ENCODE data around the gene ZFAND2A. TPM values are rescaled to one million over a fixed set of nuclear protein-coding genes. Genes with fewer than 3 reads are reported as not detected.
"Not testable (repeated sequence)": the region's sequence is repeated elsewhere in the genome, so short reads cannot be mapped to it uniquely, and the experiment has no call there.

ZFAND2A gene
- total RNA-seq, 1 experiment from 2014 or later, result 13.7 TPM

DNA sequence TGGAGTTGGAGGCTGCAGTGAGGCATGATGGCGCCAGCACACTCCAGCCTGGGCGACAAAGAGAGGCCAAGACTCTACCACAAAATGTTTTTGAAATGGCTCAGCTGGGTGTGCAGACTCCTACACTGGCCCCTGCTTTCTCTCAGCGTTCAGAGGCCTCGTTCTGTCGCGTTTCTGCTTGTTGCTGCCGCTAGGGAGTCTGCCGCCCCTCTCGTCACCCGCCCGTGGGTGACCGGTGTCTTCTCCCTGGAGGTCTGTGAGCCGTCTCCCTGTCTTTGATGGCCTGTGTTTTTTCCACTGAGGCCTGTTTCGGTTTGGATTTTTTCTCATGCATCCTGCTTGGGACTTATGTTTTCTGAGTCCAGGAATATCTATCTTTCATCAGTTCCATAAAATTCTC lies 49.1 kb upstream of the ZFAND2A start:
- DNase-seq, result no peak
- no peaks in the 10 kb centered on the region for H3K79me1 ChIP-seq (ENCODE audit: insufficient read depth, low read depth, low read length, poor library complexity, severe bottlenecking)
- H2BK12ac ChIP-seq (ENCODE audit: insufficient read length, low read depth, low read length), result no peak overlapping the region
- Mint-ChIP-seq H3K4me3 (no peak overlapping the region), H3K9me3 (no peaks in the 10 kb centered on the region), H3K4me1 (no peaks in the 10 kb centered on the region), H3K27me3 (ENCODE audit: low read depth) (peaks cover 33% of the 10 kb centered on the region), H3K36me3 (ENCODE audit: insufficient read depth in 1 of 3, low read depth in 3 of 3) (no peaks in the 10 kb centered on the region), H3K27ac (no peak overlapping the region)
- H3K79me2 ChIP-seq (ENCODE audit: insufficient read depth, low read length), result no peaks in the 10 kb centered on the region
- no peak overlapping the region for H3K4me2 ChIP-seq (ENCODE audit: insufficient read depth, insufficient read length, low read length)
- H3K9me3 ChIP-seq (ENCODE audit: control insufficient read depth, low read depth, low read length), result no peaks in the 10 kb centered on the region
- no peaks in the 10 kb centered on the region for H4K20me1 ChIP-seq (ENCODE audit: control insufficient read depth, insufficient read depth, insufficient read length)
- no peak overlapping the region for H3T11ph ChIP-seq (ENCODE audit: low read length)
- no peaks in the 10 kb centered on the region for H3K27me3 ChIP-seq (ENCODE audit: insufficient read depth, low read length)
- no peak overlapping the region for H2BK120ac ChIP-seq (ENCODE audit: low read depth, low read length, poor library complexity, severe bottlenecking)
- no peak overlapping the region for H4K8ac ChIP-seq (replicated peaks; ENCODE audit: insufficient read length, low read depth, low read length)
- no peak overlapping the region for H4K91ac ChIP-seq (ENCODE audit: insufficient read length, low read depth, low read length)
- no peak overlapping the region for H3K9ac ChIP-seq (ENCODE audit: extremely low read depth, insufficient read length, low read length)
- TF ChIP-seq, protein P1, sequence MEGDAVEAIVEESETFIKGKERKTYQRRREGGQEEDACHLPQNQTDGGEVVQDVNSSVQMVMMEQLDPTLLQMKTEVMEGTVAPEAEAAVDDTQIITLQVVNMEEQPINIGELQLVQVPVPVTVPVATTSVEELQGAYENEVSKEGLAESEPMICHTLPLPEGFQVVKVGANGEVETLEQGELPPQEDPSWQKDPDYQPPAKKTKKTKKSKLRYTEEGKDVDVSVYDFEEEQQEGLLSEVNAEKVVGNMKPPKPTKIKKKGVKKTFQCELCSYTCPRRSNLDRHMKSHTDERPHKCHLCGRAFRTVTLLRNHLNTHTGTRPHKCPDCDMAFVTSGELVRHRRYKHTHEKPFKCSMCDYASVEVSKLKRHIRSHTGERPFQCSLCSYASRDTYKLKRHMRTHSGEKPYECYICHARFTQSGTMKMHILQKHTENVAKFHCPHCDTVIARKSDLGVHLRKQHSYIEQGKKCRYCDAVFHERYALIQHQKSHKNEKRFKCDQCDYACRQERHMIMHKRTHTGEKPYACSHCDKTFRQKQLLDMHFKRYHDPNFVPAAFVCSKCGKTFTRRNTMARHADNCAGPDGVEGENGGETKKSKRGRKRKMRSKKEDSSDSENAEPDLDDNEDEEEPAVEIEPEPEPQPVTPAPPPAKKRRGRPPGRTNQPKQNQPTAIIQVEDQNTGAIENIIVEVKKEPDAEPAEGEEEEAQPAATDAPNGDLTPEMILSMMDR (conservative IDR thresholded peaks at IDR 0.05), result no peak
- no peak overlapping the region for H2BK5ac ChIP-seq (ENCODE audit: insufficient read length, low read length)
- H3K14ac ChIP-seq (ENCODE audit: insufficient read depth, low read length), result no peak overlapping the region
- no peaks in the 10 kb centered on the region for H3K4me1 ChIP-seq (ENCODE audit: insufficient read depth, low read length)
- no peak overlapping the region for H4K5ac ChIP-seq (ENCODE audit: insufficient read length, low read depth, low read length)
- no peak overlapping the region for H2AFZ ChIP-seq (ENCODE audit: low read length)
- H2AK5ac ChIP-seq (ENCODE audit: insufficient read length, low read length), result no peak overlapping the region
- no peak overlapping the region for H3K56ac ChIP-seq (ENCODE audit: insufficient read length, low read depth, low read length)
- WGBS (ENCODE audit: extremely low coverage, insufficient read length, low lambda C conversion rate), result no CpG with 5 or more reads among the region's 14 CpGs
- no peak overlapping the region for H2BK15ac ChIP-seq (ENCODE audit: low read depth, low read length)
- no peak overlapping the region for H3K18ac ChIP-seq (ENCODE audit: insufficient read length, low read depth, low read length)
- no peak overlapping the region for H2BK20ac ChIP-seq (ENCODE audit: low read depth, low read length, poor library complexity, severe bottlenecking)
- H3K4ac ChIP-seq (ENCODE audit: low read depth, low read length), result no peak overlapping the region
- H3K23ac ChIP-seq (ENCODE audit: insufficient read length, low read depth, low read length), result no peak overlapping the region
- no peak overlapping the region for H3K27ac ChIP-seq (ENCODE audit: insufficient read length, low read depth, low read length)
- H3K23me2 ChIP-seq (ENCODE audit: insufficient read length, low read depth, low read length, poor library complexity, severe bottlenecking), result no peaks in the 10 kb centered on the region

GRCh38 chr7:1205742-1206141 lies 45.7 kb upstream of the ZFAND2A start:
- H2AFZ ChIP-seq (ENCODE audit: low read length); H3K36me3 Mint-ChIP-seq (ENCODE audit: insufficient read depth in 1 of 3, low read depth in 3 of 3): not testable (repeated sequence)
- WGBS (ENCODE audit: extremely low coverage, insufficient read length, low lambda C conversion rate), result no CpG with 5 or more reads among the region's 7 CpGs

More at GRCh38 chr7:1205742-1206141, 45.7 kb upstream of the ZFAND2A start:
- not testable (repeated sequence) for H4K91ac ChIP-seq (ENCODE audit: insufficient read length, low read depth, low read length); H3K56ac ChIP-seq (ENCODE audit: insufficient read length, low read depth, low read length); H3K79me2 ChIP-seq (ENCODE audit: insufficient read depth, low read length); H3K79me1 ChIP-seq (ENCODE audit: insufficient read depth, low read depth, low read length, poor library complexity, severe bottlenecking); H3K4me3 Mint-ChIP-seq; H4K5ac ChIP-seq (ENCODE audit: insufficient read length, low read depth, low read length); H3T11ph ChIP-seq (ENCODE audit: low read length); H2BK12ac ChIP-seq (ENCODE audit: insufficient read length, low read depth, low read length); H3K9ac ChIP-seq (ENCODE audit: extremely low read depth, insufficient read length, low read length); H3K27me3 ChIP-seq (ENCODE audit: insufficient read depth, low read length); H4K20me1 ChIP-seq (ENCODE audit: control insufficient read depth, insufficient read depth, insufficient read length); H3K4me2 ChIP-seq (ENCODE audit: insufficient read depth, insufficient read length, low read length); H2AK5ac ChIP-seq (ENCODE audit: insufficient read length, low read length); H2BK20ac ChIP-seq (ENCODE audit: low read depth, low read length, poor library complexity, severe bottlenecking); H2BK15ac ChIP-seq (ENCODE audit: low read depth, low read length); H3K9me3 Mint-ChIP-seq; H3K27ac ChIP-seq (ENCODE audit: insufficient read length, low read depth, low read length); H2BK120ac ChIP-seq (ENCODE audit: low read depth, low read length, poor library complexity, severe bottlenecking); H3K27ac Mint-ChIP-seq; H3K4ac ChIP-seq (ENCODE audit: low read depth, low read length); H3K18ac ChIP-seq (ENCODE audit: insufficient read length, low read depth, low read length); DNase-seq; H2BK5ac ChIP-seq (ENCODE audit: insufficient read length, low read length); H3K23me2 ChIP-seq (ENCODE audit: insufficient read length, low read depth, low read length, poor library complexity, severe bottlenecking); H4K8ac ChIP-seq (replicated peaks; ENCODE audit: insufficient read length, low read depth, low read length); H3K14ac ChIP-seq (ENCODE audit: insufficient read depth, low read length); H3K9me3 ChIP-seq (ENCODE audit: control insufficient read depth, low read depth, low read length); H3K23ac ChIP-seq (ENCODE audit: insufficient read length, low read depth, low read length); H3K4me1 ChIP-seq (ENCODE audit: insufficient read depth, low read length); H3K4me1 Mint-ChIP-seq
- H3K27me3 Mint-ChIP-seq (ENCODE audit: low read depth), result peaks cover 20% of the 10 kb centered on the region

Measured in H9 (cell line).